ENCODE results near the gene CCDC93. TPM values are rescaled to one million over a fixed set of nuclear protein-coding genes. Genes with fewer than 3 reads are reported as not detected.

The CCDC93 gene
- total and polyA plus RNA-seq, 4 donors, result 9.6 to 45.6 (median 24.2) TPM

DNA sequence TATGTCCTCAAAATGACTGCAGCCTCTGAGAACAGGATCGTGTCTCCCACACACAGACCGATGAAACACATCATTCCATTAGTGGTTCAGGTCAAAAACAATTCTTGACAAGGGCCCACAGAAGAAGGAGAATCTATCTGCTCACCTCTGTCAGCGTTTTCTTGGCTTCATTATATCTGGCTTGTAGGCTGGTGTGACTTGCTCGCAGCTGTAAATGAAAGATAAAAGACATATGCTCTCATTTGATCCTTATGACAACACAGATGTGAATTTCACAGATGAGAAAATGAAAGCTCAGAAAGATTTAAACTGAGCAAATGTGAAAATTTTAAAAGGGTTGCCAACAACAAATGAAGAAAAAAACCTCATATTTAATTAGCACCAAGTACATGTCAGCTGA is 61.6 kb downstream of the CCDC93 start:
- Histone ChIP-seq H3K36me3 (ENCODE audit: control insufficient read depth in 4 of 4, insufficient read depth in 4 of 4, low read length in 4 of 4) (peaks cover 28 to 51% (median 41%) of the 10 kb centered on the region in 4 donors), H3K9ac (ENCODE audit: insufficient read depth in 1 of 2, low read length in 2 of 2) (no peak overlapping the region), H3K27me3 (ENCODE audit: control insufficient read depth in 3 of 3, insufficient read depth in 3 of 3, low read length in 2 of 3) (no peaks in the 10 kb centered on the region), H3K4me1 (ENCODE audit: control insufficient read depth in 5 of 5, insufficient read depth in 5 of 5, low read length in 5 of 5) (no peaks in the 10 kb centered on the region), H3K27ac (ENCODE audit: low read depth in 1 of 2, low read length in 1 of 2) (no peak overlapping the region), H3K4me3 (no peak overlapping the region), H3K9me3 (ENCODE audit: control insufficient read depth in 4 of 4, insufficient read depth in 3 of 4, low read length in 3 of 4) (peaks cover 0 to 2% (median 0%) of the 10 kb centered on the region in 4 donors)
- ATAC-seq (ENCODE audit: insufficient read depth, low FRiP score) (no peak), DNase-seq (no peak)
- 94 to 95% methylated on average over 4 of the region's 4 CpGs for WGBS, 2 donors
- TF ChIP-seq CTCF (IDR thresholded peaks at IDR 0.05; ENCODE audit: control extremely low read depth, extremely low read depth), result no peak

DNA sequence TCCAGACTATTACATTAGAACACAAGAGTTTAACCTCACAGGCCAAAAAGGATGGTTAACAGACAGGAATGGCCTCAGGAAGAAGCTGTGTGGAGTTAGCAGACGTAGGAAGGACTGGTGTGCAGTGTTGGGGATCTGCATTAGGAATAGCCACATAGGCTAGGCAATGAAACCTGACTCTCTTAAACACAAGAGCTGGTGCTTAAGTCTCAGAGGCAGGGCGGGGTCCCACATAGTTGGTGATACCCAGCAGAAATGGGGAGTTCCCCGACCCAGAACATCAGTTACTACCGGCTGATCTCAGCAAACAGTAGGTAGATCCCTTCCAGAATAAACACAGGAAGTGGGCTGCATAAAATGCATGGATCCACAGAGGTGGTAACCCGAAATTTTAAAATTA is 64.1 kb downstream of the CCDC93 start:
- DNase-seq, result no peak
- Histone ChIP-seq H3K4me3 (no peak overlapping the region), H3K9ac (ENCODE audit: insufficient read depth in 1 of 2, low read length in 2 of 2) (no peak overlapping the region), H3K9me3 (ENCODE audit: control insufficient read depth in 4 of 4, insufficient read depth in 3 of 4, low read length in 3 of 4) (peaks cover 0 to 2% (median 0%) of the 10 kb centered on the region in 4 donors), H3K36me3 (ENCODE audit: control insufficient read depth in 4 of 4, insufficient read depth in 4 of 4, low read length in 4 of 4) (peaks cover 37 to 69% (median 56%) of the 10 kb centered on the region in 4 donors), H3K4me1 (ENCODE audit: control insufficient read depth in 5 of 5, insufficient read depth in 5 of 5, low read length in 5 of 5) (no peaks in the 10 kb centered on the region), H3K27me3 (ENCODE audit: control insufficient read depth in 3 of 3, insufficient read depth in 3 of 3, low read length in 2 of 3) (no peaks in the 10 kb centered on the region), H3K27ac (ENCODE audit: low read depth in 1 of 2, low read length in 1 of 2) (no peak overlapping the region)
- 74 to 83% methylated on average over 5 of the region's 5 CpGs for WGBS, 2 donors
- ATAC-seq (ENCODE audit: insufficient read depth, low FRiP score), result no peak
- no peak for TF ChIP-seq CTCF (IDR thresholded peaks at IDR 0.05; ENCODE audit: control extremely low read depth, extremely low read depth)

- peaks cover 35 to 75% (median 55%) of the 10 kb centered on the region in 4 donors for H3K36me3 ChIP-seq (ENCODE audit: control insufficient read depth in 4 of 4, insufficient read depth in 4 of 4, low read length in 4 of 4)
Observed at GRCh38 chr2:117948615-117949014, 65.3 kb downstream of the CCDC93 start.

More at GRCh38 chr2:117948615-117949014, 65.3 kb downstream of the CCDC93 start:
- H3K9ac ChIP-seq (ENCODE audit: insufficient read depth in 1 of 2, low read length in 2 of 2), result no peak overlapping the region
- DNase-seq (no peak), ATAC-seq (ENCODE audit: insufficient read depth, low FRiP score) (no peak)
- H3K27ac ChIP-seq (ENCODE audit: low read depth in 1 of 2, low read length in 1 of 2), result no peak overlapping the region
- WGBS, 2 donors, result 85 to 91% methylated on average over 1 of the region's 1 CpG
- peaks cover 0 to 2% (median 0%) of the 10 kb centered on the region in 4 donors for H3K9me3 ChIP-seq (ENCODE audit: control insufficient read depth in 4 of 4, insufficient read depth in 3 of 4, low read length in 3 of 4)
- no peak overlapping the region for H3K4me3 ChIP-seq
- H3K4me1 ChIP-seq (ENCODE audit: control insufficient read depth in 5 of 5, insufficient read depth in 5 of 5, low read length in 5 of 5), result no peaks in the 10 kb centered on the region
- no peak for TF ChIP-seq CTCF (IDR thresholded peaks at IDR 0.05; ENCODE audit: control extremely low read depth, extremely low read depth)
- no peaks in the 10 kb centered on the region for H3K27me3 ChIP-seq (ENCODE audit: control insufficient read depth in 3 of 3, insufficient read depth in 3 of 3, low read length in 2 of 3)
